Measurements from ENCODE around the gene CPED1. TPM values are rescaled to one million over a fixed set of nuclear protein-coding genes. Genes with fewer than 3 reads are reported as not detected.

CPED1 gene
- total RNA-seq, 1 experiment from 2014 or later = 0.13 TPM

- Histone ChIP-seq H2BK15ac (ENCODE audit: low read depth, low read length) (no peak overlapping the region), H3K79me1 (ENCODE audit: insufficient read depth, low read depth, low read length, poor library complexity, severe bottlenecking) (no peaks in the 10 kb centered on the region), H2BK20ac (ENCODE audit: low read depth, low read length, poor library complexity, severe bottlenecking) (no peak overlapping the region), H4K20me1 (ENCODE audit: control insufficient read depth, insufficient read depth, insufficient read length) (no peaks in the 10 kb centered on the region), H4K91ac (ENCODE audit: insufficient read length, low read depth, low read length) (no peak overlapping the region), H4K5ac (ENCODE audit: insufficient read length, low read depth, low read length) (no peak overlapping the region), H3K23ac (ENCODE audit: insufficient read length, low read depth, low read length) (no peak overlapping the region), H2AFZ (ENCODE audit: low read length) (no peak overlapping the region), H2BK120ac (ENCODE audit: low read depth, low read length, poor library complexity, severe bottlenecking) (no peak overlapping the region), H3K23me2 (ENCODE audit: insufficient read length, low read depth, low read length, poor library complexity, severe bottlenecking) (peaks cover 4% of the 10 kb centered on the region), H3K9me3 (ENCODE audit: control insufficient read depth, low read depth, low read length) (no peaks in the 10 kb centered on the region), H3K4me2 (ENCODE audit: insufficient read depth, insufficient read length, low read length) (no peak overlapping the region), H3K14ac (ENCODE audit: insufficient read depth, low read length) (no peak overlapping the region), H2BK5ac (ENCODE audit: insufficient read length, low read length) (no peak overlapping the region), H3K79me2 (ENCODE audit: insufficient read depth, low read length) (no peaks in the 10 kb centered on the region), H3K56ac (ENCODE audit: insufficient read length, low read depth, low read length) (no peak overlapping the region), H3K4me1 (ENCODE audit: insufficient read depth, low read length) (no peaks in the 10 kb centered on the region), H2AK5ac (ENCODE audit: insufficient read length, low read length) (no peak overlapping the region), H2BK12ac (ENCODE audit: insufficient read length, low read depth, low read length) (no peak overlapping the region), H3K9ac (ENCODE audit: extremely low read depth, insufficient read length, low read length) (no peak overlapping the region), H3K18ac (ENCODE audit: insufficient read length, low read depth, low read length) (no peak overlapping the region), H3K27me3 (ENCODE audit: insufficient read depth, low read length) (peaks cover 3% of the 10 kb centered on the region; the same call in 1 of the 2 replicates), H3T11ph (ENCODE audit: low read length) (no peak overlapping the region), H4K8ac (replicated peaks; ENCODE audit: insufficient read length, low read depth, low read length) (no peak overlapping the region), H3K27ac (ENCODE audit: insufficient read length, low read depth, low read length) (no peak overlapping the region), H3K4ac (ENCODE audit: low read depth, low read length) (no peak overlapping the region)
- no peak overlapping the region; a peak in 1 of 7 replicates for H3K27ac Mint-ChIP-seq
- peaks cover 14% of the 10 kb centered on the region in 2 experiments for H3K4me1 Mint-ChIP-seq
- no peak for TF ChIP-seq CTCF (conservative IDR thresholded peaks at IDR 0.05)
- no peak overlapping the region for H3K4me3 Mint-ChIP-seq
- no CpG with 5 or more reads among the region's 2 CpGs for WGBS (ENCODE audit: extremely low coverage, insufficient read length, low lambda C conversion rate)
- peaks cover 30% of the 10 kb centered on the region for H3K27me3 Mint-ChIP-seq (ENCODE audit: low read depth)
- no peaks in the 10 kb centered on the region for H3K9me3 Mint-ChIP-seq
- no peak for DNase-seq
- H3K36me3 Mint-ChIP-seq (ENCODE audit: insufficient read depth in 1 of 3, low read depth in 3 of 3) = no peaks in the 10 kb centered on the region
These were observed 2.7 kb upstream of the CPED1 start for GRCh38 chr7:120985839-120986238.

All from H9 (cell line).